ENCODE measurements around the gene GALNTL6. TPM values are rescaled to one million over a fixed set of nuclear protein-coding genes. Genes with fewer than 3 reads are reported as not detected.

Gene GALNTL6
- total RNA-seq, 1 donor, result under 0.01 TPM

GRCh38 chr4:172760512-172760911, 947.3 kb downstream of the GALNTL6 start:
- Histone ChIP-seq H3K4me1 (ENCODE audit: insufficient read depth, low read length) (no peaks in the 10 kb centered on the region), H3K4me3 (ENCODE audit: insufficient read depth, low read length) (no peak overlapping the region), H3K4me2 (ENCODE audit: insufficient read depth, low read length) (no peak overlapping the region), H3K9me3 (ENCODE audit: low read depth, low read length) (no peaks in the 10 kb centered on the region), H2AFZ (ENCODE audit: low read length) (no peak overlapping the region), H3K79me2 (ENCODE audit: insufficient read depth, low read length) (no peaks in the 10 kb centered on the region), H3K27ac (ENCODE audit: low read depth, low read length) (no peak overlapping the region), H3K27me3 (ENCODE audit: insufficient read depth, low read length) (no peaks in the 10 kb centered on the region), H3K36me3 (ENCODE audit: insufficient read depth, low read length) (no peaks in the 10 kb centered on the region), H4K20me1 (ENCODE audit: insufficient read depth, low read length) (no peaks in the 10 kb centered on the region)
- TF ChIP-seq CTCF (IDR thresholded peaks at IDR 0.05; ENCODE audit: extremely low read depth, low read depth, low read length), result no peak
- no peak for DNase-seq (ENCODE audit: insufficient read length, low spot score, missing footprints)

GRCh38 chr4:172762895-172763294, 949.7 kb downstream of the GALNTL6 start:
- no peak overlapping the region for H3K27ac ChIP-seq (ENCODE audit: low read depth, low read length)
- H2AFZ ChIP-seq (ENCODE audit: low read length), result no peak overlapping the region
- H3K4me3 ChIP-seq (ENCODE audit: insufficient read depth, low read length), result no peak overlapping the region
- H3K79me2 ChIP-seq (ENCODE audit: insufficient read depth, low read length), result no peaks in the 10 kb centered on the region
- no peaks in the 10 kb centered on the region for H3K36me3 ChIP-seq (ENCODE audit: insufficient read depth, low read length)
- TF ChIP-seq CTCF (IDR thresholded peaks at IDR 0.05; ENCODE audit: extremely low read depth, low read depth, low read length), result no peak
- H3K4me2 ChIP-seq (ENCODE audit: insufficient read depth, low read length), result no peak overlapping the region
- no peak for DNase-seq (ENCODE audit: insufficient read length, low spot score, missing footprints)
- no peaks in the 10 kb centered on the region for H4K20me1 ChIP-seq (ENCODE audit: insufficient read depth, low read length)
- no peaks in the 10 kb centered on the region for H3K9me3 ChIP-seq (ENCODE audit: low read depth, low read length)
- no peaks in the 10 kb centered on the region for H3K4me1 ChIP-seq (ENCODE audit: insufficient read depth, low read length)
- H3K27me3 ChIP-seq (ENCODE audit: insufficient read depth, low read length), result no peaks in the 10 kb centered on the region

GRCh38 chr4:172770787-172771186, 957.6 kb downstream of the GALNTL6 start:
- H3K4me2 ChIP-seq (ENCODE audit: insufficient read depth, low read length), result no peak overlapping the region
- no peaks in the 10 kb centered on the region for H3K4me1 ChIP-seq (ENCODE audit: insufficient read depth, low read length)
- H3K36me3 ChIP-seq (ENCODE audit: insufficient read depth, low read length), result no peaks in the 10 kb centered on the region

GRCh38 chr4:172772781-172773180, 959.6 kb downstream of the GALNTL6 start:
- Histone ChIP-seq H3K36me3 (ENCODE audit: insufficient read depth, low read length) (no peaks in the 10 kb centered on the region), H2AFZ (ENCODE audit: low read length) (no peak overlapping the region)
- no peak for TF ChIP-seq CTCF (IDR thresholded peaks at IDR 0.05; ENCODE audit: extremely low read depth, low read depth, low read length)

More at GRCh38 chr4:172770787-172771186, 957.6 kb downstream of the GALNTL6 start:
- H3K9me3 ChIP-seq (ENCODE audit: low read depth, low read length), result no peaks in the 10 kb centered on the region
- no peaks in the 10 kb centered on the region for H3K79me2 ChIP-seq (ENCODE audit: insufficient read depth, low read length)
- no peak for DNase-seq (ENCODE audit: insufficient read length, low spot score, missing footprints)
- no peak overlapping the region for H3K27ac ChIP-seq (ENCODE audit: low read depth, low read length)
- no peaks in the 10 kb centered on the region for H3K27me3 ChIP-seq (ENCODE audit: insufficient read depth, low read length)
- no peaks in the 10 kb centered on the region for H4K20me1 ChIP-seq (ENCODE audit: insufficient read depth, low read length)
- H2AFZ ChIP-seq (ENCODE audit: low read length), result no peak overlapping the region
- TF ChIP-seq CTCF (IDR thresholded peaks at IDR 0.05; ENCODE audit: extremely low read depth, low read depth, low read length), result no peak
- H3K4me3 ChIP-seq (ENCODE audit: insufficient read depth, low read length), result no peak overlapping the region

More at GRCh38 chr4:172772781-172773180, 959.6 kb downstream of the GALNTL6 start:
- Histone ChIP-seq H3K4me2 (ENCODE audit: insufficient read depth, low read length) (no peak overlapping the region), H3K27me3 (ENCODE audit: insufficient read depth, low read length) (no peaks in the 10 kb centered on the region), H3K79me2 (ENCODE audit: insufficient read depth, low read length) (no peaks in the 10 kb centered on the region), H3K9me3 (ENCODE audit: low read depth, low read length) (no peaks in the 10 kb centered on the region), H3K27ac (ENCODE audit: low read depth, low read length) (no peak overlapping the region), H4K20me1 (ENCODE audit: insufficient read depth, low read length) (no peaks in the 10 kb centered on the region), H3K4me1 (ENCODE audit: insufficient read depth, low read length) (no peaks in the 10 kb centered on the region), H3K4me3 (ENCODE audit: insufficient read depth, low read length) (no peak overlapping the region)
- no peak for DNase-seq (ENCODE audit: insufficient read length, low spot score, missing footprints)

Data from osteoblast (primary cell).